Kidney epithelial cell (primary cell): Measurements from ENCODE around the gene SRGAP1. TPM values are rescaled to one million over a fixed set of nuclear protein-coding genes. Genes with fewer than 3 reads are reported as not detected.

Source experiments
- DNase-seq: peaks from one replicate; pipeline ENCODE4 v3.0.0-alpha.2; 2010; ENCODE audit warnings: low read depth
- H3K27me3 ChIP-seq: 2 replicates; pipeline ENCODE4 v1.6.0; 2011; ENCODE audit warnings: low read length; ENCODE audit not compliant: control insufficient read depth, insufficient read depth
- H3K36me3 ChIP-seq: 2 replicates; pipeline ENCODE4 v1.5.1; 2011; ENCODE audit warnings: low read length; ENCODE audit not compliant: control insufficient read depth, insufficient read depth
- H3K4me3 ChIP-seq: 2 replicates; pipeline ENCODE4 v1.5.1; 2011; ENCODE audit warnings: low read depth, mild to moderate bottlenecking, control low read depth, low read length
- total RNA-seq: library from RNA; depleted of rRNA; stranded (reverse); fragments of >200 nt; gene quantifications from 2 replicates; pipeline ENCODE4 v1.2.3, GENCODE V29; 2015
- TF ChIP-seq, protein P1 (sequence below): IDR thresholded peaks from 2 replicates; pipeline ENCODE4 v1.5.1; 2011; ENCODE audit warnings: mild to moderate bottlenecking, moderate library complexity, low read length, control low read depth, inconsistent platforms; ENCODE audit not compliant: insufficient read depth, poor library complexity, severe bottlenecking

Gene SRGAP1
- total RNA-seq, 1 donor from 2014 or later, result 28.9 TPM

- peak; percentile 38 for DNase-seq
- Histone ChIP-seq H3K4me3 (no peak overlapping the region), H3K36me3 (no peaks in the 10 kb centered on the region), H3K27me3 (no peaks in the 10 kb centered on the region)
- TF ChIP-seq, protein P1, sequence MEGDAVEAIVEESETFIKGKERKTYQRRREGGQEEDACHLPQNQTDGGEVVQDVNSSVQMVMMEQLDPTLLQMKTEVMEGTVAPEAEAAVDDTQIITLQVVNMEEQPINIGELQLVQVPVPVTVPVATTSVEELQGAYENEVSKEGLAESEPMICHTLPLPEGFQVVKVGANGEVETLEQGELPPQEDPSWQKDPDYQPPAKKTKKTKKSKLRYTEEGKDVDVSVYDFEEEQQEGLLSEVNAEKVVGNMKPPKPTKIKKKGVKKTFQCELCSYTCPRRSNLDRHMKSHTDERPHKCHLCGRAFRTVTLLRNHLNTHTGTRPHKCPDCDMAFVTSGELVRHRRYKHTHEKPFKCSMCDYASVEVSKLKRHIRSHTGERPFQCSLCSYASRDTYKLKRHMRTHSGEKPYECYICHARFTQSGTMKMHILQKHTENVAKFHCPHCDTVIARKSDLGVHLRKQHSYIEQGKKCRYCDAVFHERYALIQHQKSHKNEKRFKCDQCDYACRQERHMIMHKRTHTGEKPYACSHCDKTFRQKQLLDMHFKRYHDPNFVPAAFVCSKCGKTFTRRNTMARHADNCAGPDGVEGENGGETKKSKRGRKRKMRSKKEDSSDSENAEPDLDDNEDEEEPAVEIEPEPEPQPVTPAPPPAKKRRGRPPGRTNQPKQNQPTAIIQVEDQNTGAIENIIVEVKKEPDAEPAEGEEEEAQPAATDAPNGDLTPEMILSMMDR, result no peak
These were observed 144.9 kb downstream of the SRGAP1 start for GRCh38 chr12:63989301-63989845.

- no peak for DNase-seq
- TF ChIP-seq, protein P1, result no peak
- H3K27me3 ChIP-seq, result no peaks in the 10 kb centered on the region
- no peaks in the 10 kb centered on the region for H3K36me3 ChIP-seq
- H3K4me3 ChIP-seq, result no peak overlapping the region
These were observed 146.5 kb downstream of the SRGAP1 start for GRCh38 chr12:63990828-63991547.

DNA sequence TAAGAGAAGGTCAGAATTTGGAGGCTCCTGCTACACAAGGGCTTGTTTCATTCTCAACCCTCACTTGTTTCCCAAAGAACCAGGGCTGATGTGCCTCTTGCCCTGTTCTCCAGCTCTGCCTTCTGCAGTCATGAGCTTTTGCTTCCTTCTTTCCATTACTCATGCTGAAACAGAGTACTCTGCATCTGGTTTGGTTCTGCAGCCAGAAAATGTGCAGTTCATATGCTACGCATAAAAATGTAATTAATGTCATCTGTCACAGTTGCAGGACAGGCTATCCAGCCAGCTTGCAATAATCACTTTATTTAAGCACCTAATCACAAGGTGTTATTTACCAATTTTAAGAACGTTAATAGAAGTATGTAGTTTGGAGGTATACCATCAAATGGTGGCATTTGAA lies 150.2 kb downstream of the SRGAP1 start:
- no peaks in the 10 kb centered on the region for H3K27me3 ChIP-seq
- H3K36me3 ChIP-seq, result no peaks in the 10 kb centered on the region
- DNase-seq, result no peak
- TF ChIP-seq, protein P1, result no peak
- H3K4me3 ChIP-seq, result no peak overlapping the region

DNA sequence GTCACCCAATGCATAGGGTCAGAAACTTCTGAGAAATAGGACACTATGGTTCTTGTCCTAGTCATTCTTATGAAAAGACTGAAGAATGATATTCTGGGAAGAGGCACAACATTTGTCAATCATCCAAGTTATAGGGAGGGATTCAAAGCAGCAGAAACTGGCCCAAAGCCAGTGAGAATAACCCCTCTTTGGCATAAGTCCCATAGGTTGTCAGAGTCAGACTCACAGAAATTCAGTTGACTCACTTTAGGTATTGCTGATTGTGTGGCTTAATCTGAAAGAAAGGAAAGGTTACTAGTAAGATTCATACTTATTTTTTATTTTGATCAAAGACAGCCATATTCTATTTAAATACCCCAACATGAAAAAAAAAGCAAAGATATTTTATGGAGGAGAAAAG lies 151.0 kb downstream of the SRGAP1 start:
- Histone ChIP-seq H3K4me3 (no peak overlapping the region), H3K27me3 (no peaks in the 10 kb centered on the region), H3K36me3 (no peaks in the 10 kb centered on the region)
- TF ChIP-seq, protein P1, result no peak
- DNase-seq, result no peak

- TF ChIP-seq, protein P1, result no peak
- Histone ChIP-seq H3K4me3 (no peak overlapping the region), H3K36me3 (peaks cover 1% of the 10 kb centered on the region), H3K27me3 (no peaks in the 10 kb centered on the region)
- DNase-seq, result no peak
These were observed 152.1 kb downstream of the SRGAP1 start for GRCh38 chr12:63996556-63996955.

GRCh38 chr12:63997198-63997597 lies 152.7 kb downstream of the SRGAP1 start:
- Histone ChIP-seq H3K27me3 (no peaks in the 10 kb centered on the region), H3K4me3 (no peak overlapping the region), H3K36me3 (peaks cover 1% of the 10 kb centered on the region)
- no peak for DNase-seq
- TF ChIP-seq, protein P1, result no peak
